Stimulated activated CD8-positive, alpha-beta memory T cell treated with anti-CD3 and anti-CD28 coated beads, Interleukin-15, amount 100 ng/mL, for 1 hour (primary cell): ENCODE results near the gene DNAI1.
"Not testable (repeated sequence)": the region's sequence is repeated elsewhere in the genome, so short reads cannot be mapped to it uniquely, and the experiment has no call there.

ENCODE experiments used
- DNase-seq: peaks from one replicate; pipeline ENCODE4 v3.0.0-alpha.2; 2020; ENCODE audit warnings: low read depth

Gene DNAI1

GRCh38 chr9:34458013-34458958, at the start of gene DNAI1, which contains the start of gene FAM219A:
DNAI1 (plus strand) TSS chr9:34458805; CDS start chr9:34459006, 201 bp downstream.
FAM219A (minus strand) TSS chr9:34458570; CDS start chr9:34458263, 307 bp downstream.
- DNase-seq = peak; percentile 98

- no peak for DNase-seq
Observed at GRCh38 chr9:34409154-34409553, 49.5 kb upstream of the DNAI1 start.

GRCh38 chr9:34412336-34412735, 46.3 kb upstream of the DNAI1 start:
- DNase-seq = no peak

GRCh38 chr9:34413231-34413852, 45.3 kb upstream of the DNAI1 start:
- DNase-seq = no peak

- no peak for DNase-seq
Observed at GRCh38 chr9:34417734-34418133, 40.9 kb upstream of the DNAI1 start.

- no peak for DNase-seq
Observed at GRCh38 chr9:34419716-34420504, 38.7 kb upstream of the DNAI1 start.

GRCh38 chr9:34426347-34427074, 32.1 kb upstream of the DNAI1 start:
- no peak for DNase-seq

- DNase-seq = no peak
Observed at GRCh38 chr9:34428325-34428958, 30.2 kb upstream of the DNAI1 start.

- DNase-seq = no peak
Observed at GRCh38 chr9:34430843-34431437, 27.7 kb upstream of the DNAI1 start.

- DNase-seq = no peak
Observed at GRCh38 chr9:34431667-34432066, 26.9 kb upstream of the DNAI1 start.

- DNase-seq = peak; percentile 30
Observed at GRCh38 chr9:34437006-34437925, 21.3 kb upstream of the DNAI1 start.

- DNase-seq = not testable (repeated sequence)
Observed at GRCh38 chr9:34437926-34438307, 20.7 kb upstream of the DNAI1 start.

- not testable (repeated sequence) for DNase-seq
Observed at GRCh38 chr9:34438465-34438864, 20.1 kb upstream of the DNAI1 start.

- DNase-seq = no peak
Observed at GRCh38 chr9:34440017-34440416, 18.6 kb upstream of the DNAI1 start.

- no peak for DNase-seq
Observed at GRCh38 chr9:34442770-34443169, 15.8 kb upstream of the DNAI1 start.

- DNase-seq = no peak
Observed at GRCh38 chr9:34443533-34443932, 15.1 kb upstream of the DNAI1 start.

- no peak for DNase-seq
Observed at GRCh38 chr9:34443976-34444375, 14.6 kb upstream of the DNAI1 start.

GRCh38 chr9:34446468-34446891, 12.1 kb upstream of the DNAI1 start:
- DNase-seq = no peak

GRCh38 chr9:34446951-34447350, 11.7 kb upstream of the DNAI1 start:
- no peak for DNase-seq

- no peak for DNase-seq
Observed at GRCh38 chr9:34450644-34451043, 8.0 kb upstream of the DNAI1 start.
